Tongue (tissue), 2 donors: ENCODE data around the gene TULP4. TPM values are rescaled to one million over a fixed set of nuclear protein-coding genes. Genes with fewer than 3 reads are reported as not detected.
"Not testable (repeated sequence)": the region's sequence is repeated elsewhere in the genome, so short reads cannot be mapped to it uniquely, and the experiment has no call there.

Experiments
- DNase-seq: peaks from one replicate; pipeline ENCODE4 v3.0.0-alpha.2; 2015
- total RNA-seq: library from RNA; depleted of rRNA; stranded (reverse); fragments of >200 nt; gene quantifications from one replicate; pipeline ENCODE4 v1.2.3, GENCODE V29; 2014

TULP4 gene
- total RNA-seq, 1 donor from 2014 or later, result 475 TPM

- no peak for DNase-seq
Measured at GRCh38 chr6:158503846-158504245, 191.6 kb downstream of the TULP4 start.

DNA sequence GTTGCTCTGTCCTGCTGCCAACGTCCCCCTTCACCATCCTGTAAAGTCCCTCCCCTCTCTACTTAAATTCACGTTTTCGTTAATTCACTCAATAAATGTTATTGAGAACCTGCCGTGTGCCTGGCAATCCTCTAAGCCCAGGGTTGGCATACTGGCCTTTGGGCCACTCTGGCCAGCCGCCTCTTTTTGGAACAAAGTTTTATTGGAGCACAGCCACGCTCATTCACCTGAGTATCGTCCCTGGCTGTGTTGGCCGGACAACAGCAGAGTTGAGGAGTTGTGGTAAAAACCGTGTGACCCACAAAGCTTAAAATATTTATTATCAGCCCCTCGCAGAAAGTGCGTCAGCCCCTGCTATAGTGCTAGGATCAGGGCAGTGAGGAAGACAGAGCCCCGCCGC, 192.9 kb downstream of the TULP4 start:
- no peak for DNase-seq

GRCh38 chr6:158506601-158507000, 194.3 kb downstream of the TULP4 start:
- DNase-seq, result no peak

GRCh38 chr6:158507174-158507573, 194.9 kb downstream of the TULP4 start:
- no peak for DNase-seq

GRCh38 chr6:158508450-158508849, 196.2 kb downstream of the TULP4 start:
- no peak for DNase-seq

- DNase-seq, result no peak
Measured at GRCh38 chr6:158509465-158509864, 197.2 kb downstream of the TULP4 start.

- no peak for DNase-seq
Measured at GRCh38 chr6:158512809-158513208, 200.5 kb downstream of the TULP4 start.

GRCh38 chr6:158514176-158514575, 201.9 kb downstream of the TULP4 start:
- DNase-seq, result no peak

GRCh38 chr6:158514991-158515390, 202.7 kb downstream of the TULP4 start:
- DNase-seq, result no peak

- peak; percentile 24 for DNase-seq
Measured at GRCh38 chr6:158516098-158516497, 203.8 kb downstream of the TULP4 start.

- DNase-seq, result no peak
Measured at GRCh38 chr6:158517038-158517437, 204.8 kb downstream of the TULP4 start.

DNA sequence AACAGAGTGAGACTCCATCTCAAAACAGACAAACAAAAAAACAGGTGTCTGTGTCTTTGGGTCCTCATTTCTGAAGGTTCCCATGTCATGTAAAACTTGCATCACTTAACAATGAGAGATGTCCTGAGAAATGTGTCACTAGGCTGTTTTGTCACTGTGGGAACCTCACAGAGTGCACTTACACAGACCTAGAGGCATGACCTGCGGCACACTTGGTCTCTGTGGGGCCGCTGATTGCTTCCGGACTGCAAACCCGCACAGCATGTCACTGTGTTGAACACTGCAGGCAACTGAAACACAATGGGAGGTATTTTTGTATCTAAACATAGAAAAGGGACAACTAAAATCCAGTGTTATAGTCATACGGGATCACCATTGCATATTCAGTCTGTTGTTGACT, 205.3 kb downstream of the TULP4 start:
- no peak for DNase-seq

- peak; percentile 71 for DNase-seq
Measured at GRCh38 chr6:158518191-158519127, 206.2 kb downstream of the TULP4 start.

GRCh38 chr6:158519300-158519699, 207.0 kb downstream of the TULP4 start:
- DNase-seq, result no peak

- no peak for DNase-seq
Measured at GRCh38 chr6:158519761-158520160, 207.5 kb downstream of the TULP4 start.

DNA sequence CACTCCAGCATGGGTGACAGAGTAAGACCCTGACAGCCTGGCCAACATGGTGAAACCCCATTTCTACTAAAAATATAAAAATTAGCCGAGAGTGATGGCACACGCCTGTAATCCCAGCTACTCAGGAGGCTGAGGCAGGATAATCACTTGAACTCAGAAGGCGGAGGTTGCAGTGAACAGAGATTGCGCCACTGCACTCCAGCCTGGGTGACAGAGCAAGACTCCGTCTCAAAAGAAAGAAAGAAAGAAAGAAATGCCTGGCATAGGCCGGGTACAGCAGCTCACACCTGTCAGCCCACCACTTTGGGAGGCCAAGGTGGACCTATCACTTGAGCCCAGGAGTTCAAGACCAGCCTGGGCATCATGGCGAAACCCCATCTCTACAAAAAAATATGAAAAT, 208.7 kb downstream of the TULP4 start:
- DNase-seq, result not testable (repeated sequence)

DNA sequence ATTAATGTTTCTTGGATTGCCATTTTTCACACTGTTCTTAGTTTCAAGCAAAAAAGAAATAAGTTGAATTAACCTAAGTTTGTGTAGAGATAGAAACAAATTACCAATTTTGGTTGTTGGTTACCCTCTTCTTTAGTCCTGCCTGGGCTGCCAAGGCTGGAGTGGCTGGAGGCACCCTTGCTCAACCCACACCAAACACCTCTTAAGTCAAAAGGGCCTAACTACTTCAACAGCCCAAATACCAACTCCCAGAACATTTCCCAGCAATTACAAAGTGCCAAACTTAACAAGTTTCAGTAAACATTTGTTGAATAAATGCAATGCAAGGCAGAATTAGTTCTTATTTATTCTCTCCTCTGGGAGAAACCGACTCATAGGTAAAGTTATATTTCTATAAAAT, 209.5 kb downstream of the TULP4 start:
- no peak for DNase-seq

- no peak for DNase-seq
Measured at GRCh38 chr6:158522616-158523015, 210.4 kb downstream of the TULP4 start.

DNA sequence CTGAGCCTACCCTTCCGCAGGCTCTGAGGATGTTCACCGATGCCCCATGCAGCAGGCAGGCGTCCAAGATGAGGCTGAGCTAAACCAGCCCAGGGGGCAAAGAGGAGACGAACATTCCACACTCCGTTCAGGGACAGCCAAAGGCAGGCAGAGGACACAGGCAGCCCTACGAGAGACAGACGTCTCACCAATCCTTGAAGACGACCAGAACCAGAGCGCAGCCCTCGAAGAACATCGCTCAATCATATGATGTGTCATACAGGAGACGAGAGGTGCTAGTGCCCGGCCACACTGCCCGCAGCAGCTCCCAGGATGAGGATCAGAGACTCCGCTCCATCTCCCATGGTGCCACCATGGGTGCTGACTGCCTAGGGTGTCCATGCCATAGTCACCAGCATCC, 212.0 kb downstream of the TULP4 start:
- DNase-seq, result no peak

- not testable (repeated sequence) for DNase-seq
Measured at GRCh38 chr6:158527858-158528257, 215.6 kb downstream of the TULP4 start.

- no peak for DNase-seq
Measured at GRCh38 chr6:158528826-158529225, 216.6 kb downstream of the TULP4 start.

GRCh38 chr6:158529629-158530028, 217.4 kb downstream of the TULP4 start:
- no peak for DNase-seq

DNA sequence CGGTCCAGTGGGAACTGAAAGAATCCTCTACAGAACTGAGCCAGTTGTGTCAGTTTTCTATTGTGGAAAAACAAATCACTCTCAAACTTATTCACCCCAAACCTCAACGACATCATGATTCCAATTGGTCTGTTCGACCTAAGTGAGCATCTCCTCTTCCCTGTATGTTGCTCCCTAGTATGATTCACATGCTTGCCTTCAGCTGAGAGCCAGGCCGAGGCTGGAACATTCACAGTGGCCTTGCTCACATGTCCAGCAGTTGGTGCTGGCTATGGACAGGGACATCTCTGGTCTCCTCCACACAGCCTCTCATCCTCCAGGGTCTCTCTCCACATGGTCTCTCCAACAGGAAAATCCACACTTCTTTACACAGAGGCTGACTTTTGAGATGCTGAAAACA, 219.3 kb downstream of the TULP4 start:
- DNase-seq, result no peak

DNA sequence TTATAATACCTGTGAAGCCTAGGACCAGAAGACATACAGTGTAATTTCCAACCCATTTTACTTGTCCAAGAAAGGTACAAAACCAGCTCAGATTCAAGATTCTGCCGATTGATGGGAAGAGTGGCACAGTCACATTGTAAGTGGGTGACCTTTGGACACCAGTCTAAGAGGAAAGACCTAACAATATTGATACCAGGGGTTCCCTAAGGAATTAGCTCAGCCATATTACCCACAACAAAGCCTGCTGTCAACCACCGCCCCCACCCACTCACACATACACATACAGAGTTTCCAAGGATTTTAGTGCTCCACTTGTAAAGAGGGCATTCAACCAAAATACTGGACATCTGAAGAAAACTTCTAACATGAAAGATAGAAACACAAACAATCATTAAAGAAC, 219.7 kb downstream of the TULP4 start:
- DNase-seq, result no peak
